Inferior parietal cortex (tissue), 1 donor: ENCODE measurements around the gene SMARCB1.

Source experiments
- DNase-seq: peaks from one replicate; pipeline ENCODE4 v3.0.0-alpha.2; 2016; ENCODE audit errors: extremely low spot score

Gene SMARCB1

GRCh38 chr22:23780146-23780748 lies 6.5 kb upstream of the SMARCB1 start:
- no peak for DNase-seq

GRCh38 chr22:23781065-23781464 lies 5.7 kb upstream of the SMARCB1 start:
- peak; percentile 75 for DNase-seq

- no peak for DNase-seq
Measured at GRCh38 chr22:23781511-23782183, 5.1 kb upstream of the SMARCB1 start.

GRCh38 chr22:23782252-23782651 lies 4.5 kb upstream of the SMARCB1 start:
- no peak for DNase-seq

GRCh38 chr22:23782703-23783102 lies 4.1 kb upstream of the SMARCB1 start:
- no peak for DNase-seq

GRCh38 chr22:23783265-23784150 lies 3.3 kb upstream of the SMARCB1 start:
- DNase-seq, result no peak

- DNase-seq, result no peak
Measured at GRCh38 chr22:23784215-23784732, 2.5 kb upstream of the SMARCB1 start.

GRCh38 chr22:23786261-23786710 lies 480 bp upstream of the SMARCB1 start:
- no peak for DNase-seq

- no peak for DNase-seq
Measured at GRCh38 chr22:23787600-23787896, 782 bp downstream of the SMARCB1 start.

GRCh38 chr22:23787910-23788309 lies 1.1 kb downstream of the SMARCB1 start:
- no peak for DNase-seq

- no peak for DNase-seq
Measured at GRCh38 chr22:23789121-23789520, 2.4 kb downstream of the SMARCB1 start.

- DNase-seq, result no peak
Measured at GRCh38 chr22:23789638-23790037, 2.9 kb downstream of the SMARCB1 start.

- no peak for DNase-seq
Measured at GRCh38 chr22:23790819-23791737, 4.3 kb downstream of the SMARCB1 start.

- no peak for DNase-seq
Measured at GRCh38 chr22:23791738-23792645, 5.2 kb downstream of the SMARCB1 start.

GRCh38 chr22:23793326-23793725 lies 6.6 kb downstream of the SMARCB1 start:
- no peak for DNase-seq

GRCh38 chr22:23796461-23796860 lies 9.7 kb downstream of the SMARCB1 start:
- DNase-seq, result no peak

- no peak for DNase-seq
Measured at GRCh38 chr22:23800297-23801237, 13.8 kb downstream of the SMARCB1 start.

GRCh38 chr22:23801238-23801821 lies 14.6 kb downstream of the SMARCB1 start:
- no peak for DNase-seq

GRCh38 chr22:23801886-23802377 lies 15.2 kb downstream of the SMARCB1 start:
- no peak for DNase-seq
